Lower lobe of right lung (tissue), 2 donors: ENCODE results near the gene MTARC1. TPM values are rescaled to one million over a fixed set of nuclear protein-coding genes. Genes with fewer than 3 reads are reported as not detected.

Experiments
- ATAC-seq, 2 donors: fragments of 200-7000 bp; cut with Tn5 transposase; one replicate each; pipeline ENCODE4 v1.9.1; 2020 to 2022; ENCODE audit warnings: mild to moderate bottlenecking in 2 of 2, moderate library complexity in 2 of 2
- DNase-seq: peaks from one replicate; pipeline ENCODE4 v3.0.0-alpha.2; 2020
- H3K27ac ChIP-seq: fragments of 200-600 bp; one replicate; pipeline ENCODE4 v1.8.0; 2022
- H3K27me3 ChIP-seq: fragments of 200-600 bp; one replicate; pipeline ENCODE4 v1.8.0; 2022; ENCODE audit warnings: low read depth
- H3K36me3 ChIP-seq: fragments of 200-600 bp; one replicate; pipeline ENCODE4 v1.8.0; 2022; ENCODE audit warnings: mild to moderate bottlenecking
- H3K4me1 ChIP-seq: fragments of 200-600 bp; one replicate; pipeline ENCODE4 v1.8.0; 2022
- H3K4me3 ChIP-seq: fragments of 200-600 bp; one replicate; pipeline ENCODE4 v1.8.0; 2022; ENCODE audit warnings: mild to moderate bottlenecking
- H3K9me3 ChIP-seq: fragments of 200-600 bp; one replicate; pipeline ENCODE4 v1.8.0; 2022
- CTCF ChIP-seq: fragments of 200-600 bp; IDR thresholded peaks from one replicate; pipeline ENCODE4 v1.8.0; 2022; ENCODE audit warnings: antibody characterized with exemption, mild to moderate bottlenecking
- intact Hi-C: fragments of 100-400 bp; cut with DNase I; formaldehyde crosslinking; loops from one replicate; pipeline ENCODE4 v1.11.0; 2022
- total RNA-seq: library from RNA; stranded (reverse); fragmentation: NEBNext Ultra II Directional; extraction: Animal tissue kit (Norgen Biotek cat#: 25700); gene quantifications from one replicate; pipeline ENCODE4 v1.2.1, GENCODE V29; 2021
- donor health status: DM: no; HTN: yes; CAD: no; lungs with severe emphysema.

Gene MTARC1
- total RNA-seq, 1 donor from 2014 or later, result 37.6 TPM

- no peak overlapping the region for H3K27ac ChIP-seq
- no peak overlapping the region for H3K4me3 ChIP-seq
- no peak for TF ChIP-seq CTCF
- no peak for ATAC-seq
- intact Hi-C loops, result no loop called here
- peaks cover 36% of the 10 kb centered on the region for H3K36me3 ChIP-seq
- H3K27me3 ChIP-seq, result no peaks in the 10 kb centered on the region
- DNase-seq, result no peak
- no peaks in the 10 kb centered on the region for H3K9me3 ChIP-seq
- peaks cover 23% of the 10 kb centered on the region for H3K4me1 ChIP-seq
Measured at GRCh38 chr1:220783453-220783852, 3.3 kb upstream of the MTARC1 start.

- Histone ChIP-seq H3K36me3 (peaks cover 36% of the 10 kb centered on the region), H3K4me3 (no peak overlapping the region), H3K9me3 (no peaks in the 10 kb centered on the region), H3K27ac (no peak overlapping the region), H3K27me3 (no peaks in the 10 kb centered on the region), H3K4me1 (peaks cover 29% of the 10 kb centered on the region)
- TF ChIP-seq CTCF, result no peak
- ATAC-seq (no peak), DNase-seq (no peak)
- intact Hi-C loops, result no loop called here
Measured at GRCh38 chr1:220784751-220785150, 2.0 kb upstream of the MTARC1 start.

GRCh38 chr1:220785166-220786056 is 1.3 kb upstream of the MTARC1 start:
- Histone ChIP-seq H3K4me1 (peaks cover 35% of the 10 kb centered on the region), H3K36me3 (peaks cover 36% of the 10 kb centered on the region), H3K27me3 (no peaks in the 10 kb centered on the region), H3K27ac (peak overlapping the region; percentile 78), H3K9me3 (no peaks in the 10 kb centered on the region), H3K4me3 (no peak overlapping the region)
- intact Hi-C loops, result no loop called here
- DNase-seq, result no peak
- no peak for ATAC-seq
- no peak for TF ChIP-seq CTCF

GRCh38 chr1:220786057-220786336 is 716 bp upstream of the MTARC1 start:
- Histone ChIP-seq H3K27me3 (no peaks in the 10 kb centered on the region), H3K9me3 (no peaks in the 10 kb centered on the region), H3K27ac (peak overlapping the region; percentile 78), H3K4me3 (peak overlapping the region; percentile 61), H3K36me3 (peaks cover 35% of the 10 kb centered on the region), H3K4me1 (peaks cover 41% of the 10 kb centered on the region)
- DNase-seq, result peak; percentile 63
- TF ChIP-seq CTCF, result no peak
- intact Hi-C loops, result no loop called here
- peak; percentile 20 to 36 for ATAC-seq

- no peak for TF ChIP-seq CTCF
- Histone ChIP-seq H3K4me3 (peak overlapping the region; percentile 61), H3K9me3 (no peaks in the 10 kb centered on the region), H3K4me1 (peaks cover 53% of the 10 kb centered on the region), H3K27me3 (no peaks in the 10 kb centered on the region), H3K36me3 (peaks cover 23% of the 10 kb centered on the region), H3K27ac (peak overlapping the region; percentile 78)
- intact Hi-C loops, result no loop called here
- peak; percentile 73 for DNase-seq
- ATAC-seq, result peak; percentile 86 to 88
Measured at GRCh38 chr1:220787069-220787619, 431 bp downstream of the MTARC1 start.
